HG03064 (cell line): Measurements from ENCODE around the gene KCNH5.

Experiments used
- ATAC-seq: cut with Tn5 transposase; IDR thresholded peaks from one replicate; pipeline ENCODE4 v1.9.1; 2021; ENCODE audit warnings: low read depth; ENCODE audit not compliant: unreplicated experiment

KCNH5 gene

DNA sequence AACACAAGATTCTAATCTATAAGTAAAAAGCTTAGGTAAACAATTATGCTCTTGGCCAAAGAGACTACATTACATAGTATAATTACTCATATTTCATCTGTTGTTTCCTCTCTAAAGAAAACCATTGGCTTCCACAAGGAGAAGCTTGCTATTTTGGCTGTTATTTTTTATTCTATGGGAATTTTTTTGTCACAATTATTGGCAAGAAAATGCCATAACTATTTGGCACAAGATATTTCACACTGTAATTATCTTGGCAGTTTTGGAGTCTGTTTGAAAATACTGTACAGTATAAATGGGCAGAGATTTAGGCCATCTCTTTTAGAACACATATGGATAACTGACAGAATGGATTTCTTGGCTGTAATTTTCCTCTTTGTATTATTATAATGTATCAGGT, 51.2 kb downstream of the KCNH5 start:
- no peak for ATAC-seq

DNA sequence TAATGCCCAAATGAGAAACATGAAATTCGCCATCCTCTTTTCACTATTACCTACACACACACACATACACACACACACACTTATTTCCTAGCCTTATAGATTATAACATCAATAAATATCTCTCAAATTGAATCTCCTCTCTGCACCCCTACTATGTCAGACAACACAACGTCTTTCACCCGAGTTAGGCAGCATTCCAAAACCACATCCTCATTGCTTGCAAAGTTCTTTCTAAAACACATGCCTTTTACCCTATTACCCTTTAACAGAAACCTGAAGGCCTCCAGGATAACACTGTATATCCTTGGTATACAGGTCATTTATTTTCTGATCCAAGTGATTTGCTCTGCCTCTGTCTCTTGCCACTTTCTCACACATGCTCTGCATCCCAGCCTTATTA, 56.3 kb downstream of the KCNH5 start:
- ATAC-seq, result no peak

DNA sequence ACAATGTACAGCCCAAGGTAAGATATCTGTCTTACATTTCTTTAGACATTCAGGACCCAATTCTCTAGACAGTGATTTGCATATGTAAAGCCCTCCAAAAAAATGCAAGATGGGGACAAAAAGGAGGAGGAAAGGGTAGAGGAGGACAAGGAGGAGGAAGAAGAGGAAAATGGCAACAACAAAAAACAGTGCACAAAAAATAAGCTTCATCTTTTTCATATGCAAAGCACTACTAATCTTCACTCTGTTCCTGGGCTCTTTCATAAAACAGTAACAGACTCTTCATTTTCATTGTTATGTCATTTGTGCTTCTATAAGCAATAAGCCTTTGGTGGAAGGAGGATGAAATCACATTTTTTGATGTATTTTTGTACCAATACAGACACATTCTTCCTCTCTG, 61.4 kb downstream of the KCNH5 start:
- no peak for ATAC-seq

DNA sequence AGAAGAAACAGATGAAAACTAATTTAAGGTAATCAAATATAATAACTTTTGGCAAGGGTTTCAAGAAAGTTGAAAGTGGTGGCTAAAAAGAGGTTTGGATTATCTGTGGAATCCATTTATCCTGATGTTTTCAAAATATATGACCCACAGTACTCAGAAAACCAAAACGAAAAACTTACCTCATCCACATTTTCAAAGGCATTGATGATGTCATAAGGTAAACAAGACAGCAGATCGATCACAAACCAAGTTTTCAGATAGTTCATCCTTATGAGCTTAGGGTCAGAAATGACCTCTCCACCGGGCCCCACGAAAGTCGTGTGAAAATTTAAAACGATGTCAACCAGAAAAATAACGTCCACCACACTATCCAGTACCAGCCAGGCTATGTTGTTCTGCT, 64.6 kb downstream of the KCNH5 start:
- ATAC-seq, result no peak

DNA sequence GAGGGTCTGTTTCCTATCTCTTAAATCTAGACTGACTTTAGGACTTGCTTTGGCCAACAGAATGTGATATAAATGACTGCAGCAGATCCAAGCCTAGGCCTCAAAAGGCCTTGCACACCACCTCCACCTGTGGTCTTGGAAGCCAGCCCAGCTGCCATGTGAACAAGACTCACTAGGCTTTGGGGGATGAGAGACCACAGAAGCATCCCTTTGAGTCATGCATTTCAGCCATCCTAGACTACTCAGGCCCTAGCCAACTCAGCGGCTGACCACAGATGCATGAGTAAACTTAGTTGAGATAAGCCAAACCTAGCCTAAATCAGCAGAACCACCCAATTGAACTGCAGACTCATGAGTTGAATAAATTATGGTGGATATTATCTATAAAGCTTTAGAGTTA, 87.7 kb downstream of the KCNH5 start:
- no peak for ATAC-seq

DNA sequence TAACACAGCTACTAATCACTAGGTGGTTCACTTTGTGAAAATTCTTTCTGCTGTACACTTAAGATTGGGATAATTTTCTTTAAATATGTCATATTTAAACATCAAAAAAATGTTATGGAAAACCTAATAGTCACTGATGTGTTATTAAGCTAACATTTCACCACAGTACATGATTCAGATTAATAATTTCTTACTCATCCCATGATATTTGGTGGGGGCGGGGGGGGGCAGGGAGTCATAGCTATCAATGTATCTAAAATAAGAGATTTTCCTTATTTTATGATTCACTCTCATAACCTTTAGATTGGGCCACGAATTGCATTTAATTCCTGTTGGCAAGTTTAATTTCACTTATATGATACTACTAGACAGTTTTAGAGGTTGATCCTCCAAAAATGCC, 88.8 kb downstream of the KCNH5 start:
- no peak for ATAC-seq

DNA sequence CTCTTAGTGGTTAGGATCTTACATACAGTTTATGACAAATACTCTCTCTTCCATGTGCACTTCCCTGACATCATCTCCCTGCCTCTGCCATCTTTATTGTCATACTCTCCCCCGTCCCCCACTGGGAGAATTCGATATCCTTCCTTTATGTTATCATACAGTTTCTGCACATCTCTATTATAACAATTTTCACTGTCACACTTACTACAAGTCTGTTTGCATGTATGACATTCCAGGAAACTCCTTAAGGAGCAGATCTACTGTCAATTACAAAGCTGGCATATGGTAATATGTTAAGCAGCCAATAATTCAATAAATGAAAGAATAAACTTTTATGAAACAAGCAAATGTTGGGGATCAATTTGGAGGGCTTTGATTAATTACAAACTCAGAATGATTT, 91.1 kb downstream of the KCNH5 start:
- ATAC-seq, result no peak

DNA sequence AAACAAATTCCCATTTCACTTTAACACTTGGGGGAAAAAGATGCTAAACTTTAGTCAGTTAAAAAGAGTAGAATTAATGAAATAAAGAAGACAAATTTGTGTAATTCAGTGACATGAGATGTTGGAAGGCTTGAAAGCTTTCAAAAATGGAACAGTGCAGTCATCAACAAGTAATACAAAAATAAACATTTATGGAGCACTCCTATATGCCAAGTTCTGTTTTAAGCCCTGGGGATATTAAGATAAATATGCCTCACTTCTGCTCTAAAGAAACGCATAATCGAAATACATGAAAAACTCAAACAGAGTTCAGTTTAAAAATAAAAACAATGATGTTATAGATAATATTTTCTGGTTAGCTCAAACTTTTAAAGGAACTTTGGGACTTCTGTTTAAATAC, 93.0 kb downstream of the KCNH5 start:
- no peak for ATAC-seq

DNA sequence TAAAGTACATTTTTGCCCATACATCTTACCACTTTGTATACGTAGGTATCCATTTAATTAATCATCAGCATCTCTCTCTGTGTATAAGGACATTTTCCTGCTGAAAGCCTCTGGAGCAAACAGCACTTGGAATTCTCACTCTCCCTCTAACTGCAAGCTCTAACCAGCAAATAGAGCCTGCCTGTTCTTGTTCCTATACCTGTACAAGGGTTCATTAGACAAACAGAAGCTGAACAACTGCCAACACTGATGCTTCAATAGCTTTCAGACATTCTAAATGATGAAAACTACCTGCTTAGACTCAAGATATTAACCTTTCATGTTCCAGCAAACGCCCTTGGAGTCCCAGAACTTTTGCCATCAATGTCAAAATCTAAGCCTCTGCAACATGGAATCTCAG, 98.0 kb downstream of the KCNH5 start:
- ATAC-seq, result no peak

DNA sequence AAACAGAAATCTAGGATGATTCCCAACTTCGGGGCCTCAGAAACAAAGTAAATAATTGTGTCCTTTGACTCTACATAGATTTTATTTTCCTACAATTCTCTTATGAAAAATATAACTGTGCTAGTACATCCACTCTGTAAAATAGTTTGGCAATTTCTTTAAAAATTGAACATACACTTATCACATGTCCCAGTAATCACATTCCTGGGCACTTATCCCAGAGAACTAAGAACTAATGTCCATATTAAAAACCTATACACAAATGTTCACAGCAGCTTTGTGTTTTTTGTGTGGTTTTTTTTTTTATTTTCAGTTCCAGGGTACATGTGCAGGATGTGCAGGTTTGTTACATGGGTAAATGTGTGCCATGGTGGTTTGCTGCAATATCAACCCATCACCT, 99.0 kb downstream of the KCNH5 start:
- ATAC-seq, result no peak

DNA sequence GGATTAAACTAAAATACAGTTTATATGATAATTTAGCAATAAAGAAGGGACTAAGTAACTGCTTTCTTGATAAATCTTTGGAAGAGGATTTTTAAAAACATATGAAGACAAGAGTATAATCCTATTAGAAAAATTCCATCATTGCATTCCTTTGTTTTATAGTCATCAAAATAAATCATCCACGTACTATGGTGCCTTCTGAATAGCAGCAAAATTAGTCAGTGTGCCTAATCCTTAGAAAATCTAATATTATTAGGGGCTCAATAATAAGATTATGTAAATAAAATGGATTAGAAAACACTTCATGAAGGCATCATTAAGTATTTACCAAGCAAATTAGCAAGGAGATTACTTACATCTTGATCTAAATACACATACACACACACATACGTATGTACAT, 102.1 kb downstream of the KCNH5 start:
- no peak for ATAC-seq

DNA sequence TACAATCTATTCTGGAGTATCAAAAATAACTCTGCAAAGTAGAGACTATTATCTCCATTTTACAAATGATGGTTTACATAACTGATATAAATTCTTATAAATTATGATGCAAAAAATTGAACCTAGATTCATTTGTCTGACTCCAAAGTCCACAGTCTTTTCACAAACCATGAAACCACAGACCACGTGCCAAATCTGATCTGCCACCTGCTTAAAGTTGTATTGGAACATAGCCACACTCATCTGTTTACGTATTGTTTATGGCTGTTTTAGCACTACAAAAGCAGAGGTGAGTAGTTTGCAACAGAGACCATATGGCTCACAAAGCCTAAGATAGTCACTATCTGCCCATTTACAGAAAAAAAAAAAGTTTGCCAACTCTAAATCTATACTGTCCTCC, 105.3 kb downstream of the KCNH5 start:
- no peak for ATAC-seq

DNA sequence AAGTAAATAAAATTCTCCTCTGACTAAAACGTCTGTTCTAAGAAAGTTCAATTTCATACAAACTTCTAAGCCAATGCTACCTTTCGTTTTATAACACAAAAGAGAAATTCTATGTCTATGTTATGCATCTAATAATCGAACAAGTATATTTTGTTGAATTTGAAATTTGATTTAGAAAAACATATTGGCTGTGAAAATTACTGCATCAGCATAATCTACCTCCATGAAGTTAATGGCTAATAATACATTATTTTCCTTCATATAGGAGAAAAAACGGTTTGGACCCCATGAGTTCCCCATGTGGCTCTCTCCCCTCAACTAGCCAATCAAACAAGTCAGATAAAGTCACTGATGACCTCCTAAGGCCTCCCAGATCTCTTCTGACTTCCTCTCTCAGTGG, 106.5 kb downstream of the KCNH5 start:
- no peak for ATAC-seq

DNA sequence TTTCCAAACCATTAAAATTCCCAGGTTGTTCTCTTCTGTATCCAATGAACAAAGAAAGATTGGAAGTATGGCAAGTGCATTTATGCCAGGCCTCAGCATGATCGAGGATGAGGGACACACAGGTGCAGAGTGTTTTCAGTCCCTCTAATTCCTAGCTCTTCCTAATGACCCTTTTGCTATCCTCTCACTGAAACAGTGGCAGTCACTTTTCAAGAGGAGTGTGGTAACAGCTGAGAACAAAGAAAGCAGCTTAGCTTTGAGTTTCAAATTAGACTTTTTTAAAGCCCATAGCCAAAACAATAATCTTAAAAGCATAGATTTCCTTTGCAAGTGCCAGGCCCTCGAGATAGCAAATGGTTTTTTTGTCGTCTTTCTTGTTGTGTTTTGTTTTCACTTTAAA, 110.8 kb downstream of the KCNH5 start:
- ATAC-seq, result no peak

DNA sequence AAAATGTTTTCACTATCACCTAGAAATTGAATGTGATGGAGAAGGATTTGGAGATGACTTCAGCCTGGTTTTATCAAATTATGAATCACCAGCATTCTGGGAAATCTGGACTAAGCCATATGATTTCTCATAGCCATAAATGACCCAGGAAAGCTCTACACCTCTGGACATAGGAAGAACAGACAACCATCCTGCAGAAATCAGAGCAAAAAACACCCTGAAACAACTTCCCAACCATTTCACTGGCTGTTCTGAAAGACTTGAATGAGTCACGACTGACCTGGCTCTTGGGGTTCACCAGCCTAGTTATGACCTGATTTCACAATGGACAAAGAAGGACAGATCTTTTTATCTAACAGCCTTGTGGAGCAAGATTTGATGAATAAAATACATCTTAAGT, 123.8 kb downstream of the KCNH5 start:
- no peak for ATAC-seq

DNA sequence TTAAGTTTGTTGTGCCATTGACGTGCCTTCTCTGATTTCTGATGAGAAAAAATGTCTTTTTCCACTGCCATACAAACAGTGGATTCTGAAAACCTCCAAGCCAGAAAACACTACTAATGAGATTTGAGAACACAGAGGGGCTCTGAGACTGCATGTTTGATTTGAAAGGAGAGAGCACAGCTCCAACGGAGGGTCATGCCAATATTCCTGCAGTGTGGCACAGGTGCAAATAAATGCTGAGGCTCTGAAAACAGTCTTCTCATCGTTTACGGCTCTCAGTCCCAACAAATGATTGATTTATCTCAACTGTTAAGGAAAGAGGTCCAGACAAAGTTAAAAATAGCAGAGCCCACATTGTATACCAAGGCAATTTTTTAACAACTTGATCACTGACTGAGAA, 128.7 kb downstream of the KCNH5 start:
- no peak for ATAC-seq

DNA sequence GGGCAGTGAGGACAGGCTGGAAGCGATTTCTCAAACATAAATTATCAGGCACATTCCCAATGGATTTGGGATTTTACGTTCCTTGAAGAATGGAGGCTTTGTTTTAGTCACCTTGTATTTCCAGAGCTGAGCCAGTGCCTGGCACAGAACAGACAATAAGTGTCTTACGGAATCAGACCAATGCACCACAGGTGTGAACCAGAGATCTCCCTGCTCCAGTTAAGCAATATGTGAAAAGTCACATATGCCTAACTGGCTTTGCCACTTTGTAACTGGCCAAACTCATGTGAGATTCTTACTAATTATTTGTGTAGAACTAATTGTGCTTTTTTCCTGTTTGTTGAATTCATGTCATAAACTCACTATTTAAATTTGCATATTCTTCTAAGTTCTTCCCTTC, 130.4 kb downstream of the KCNH5 start:
- no peak for ATAC-seq

DNA sequence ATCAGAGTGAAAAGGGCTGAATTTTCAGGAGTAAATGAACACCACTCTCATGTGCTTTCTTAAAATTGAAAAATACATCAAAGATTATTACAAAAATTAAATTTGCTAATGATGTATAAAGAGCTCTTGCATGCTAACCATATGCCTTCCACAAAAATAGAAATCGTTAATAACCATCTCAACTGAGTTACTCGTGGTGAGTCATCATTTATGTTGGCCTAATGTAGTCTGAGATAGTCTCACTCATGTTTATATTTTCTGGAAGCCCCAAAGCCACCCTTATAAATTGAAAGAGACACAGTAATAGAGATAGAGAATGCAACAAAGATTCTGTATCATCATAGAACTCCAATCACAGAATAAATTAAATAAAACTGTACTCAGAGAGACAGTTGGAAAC, 131.2 kb downstream of the KCNH5 start:
- ATAC-seq, result no peak

DNA sequence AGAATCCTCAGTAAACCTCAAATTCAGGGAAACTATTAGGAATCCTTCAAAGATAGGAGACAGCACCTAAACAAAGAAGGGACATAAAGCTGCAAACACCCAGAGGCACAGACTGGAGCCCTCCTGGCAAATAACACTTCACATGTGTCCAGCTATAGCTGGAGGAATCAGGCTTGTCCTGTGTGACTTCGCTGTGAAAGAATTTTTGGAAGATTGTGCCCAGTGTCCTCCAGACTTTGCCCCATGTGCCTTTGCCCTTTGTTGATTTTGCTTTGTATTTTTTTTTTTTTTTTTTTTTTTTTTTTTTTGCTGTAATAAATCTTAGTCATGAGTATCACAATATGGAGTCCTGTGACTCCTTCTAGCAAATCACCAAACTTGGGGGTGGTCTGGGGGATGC, 136.8 kb downstream of the KCNH5 start:
- ATAC-seq, result no peak

DNA sequence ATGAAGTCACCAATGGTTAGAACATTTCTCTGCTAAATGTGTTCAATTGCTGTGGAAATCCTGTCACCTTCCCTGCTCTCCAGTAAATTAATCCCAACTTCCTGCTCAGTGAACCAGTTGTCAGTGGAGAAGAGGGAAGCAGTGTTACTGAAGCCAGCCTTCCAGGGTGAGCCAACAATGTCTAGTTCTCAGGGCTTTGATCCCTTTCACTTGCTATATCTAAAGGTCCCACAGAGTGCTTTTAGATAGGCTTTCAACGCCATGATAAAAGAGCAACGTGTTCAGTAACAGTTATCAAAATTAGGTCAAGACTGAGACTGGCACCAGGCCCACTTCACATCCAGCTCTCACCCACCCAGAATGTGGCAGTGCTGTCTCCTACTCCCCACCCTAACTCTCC, 139.7 kb downstream of the KCNH5 start:
- no peak for ATAC-seq

DNA sequence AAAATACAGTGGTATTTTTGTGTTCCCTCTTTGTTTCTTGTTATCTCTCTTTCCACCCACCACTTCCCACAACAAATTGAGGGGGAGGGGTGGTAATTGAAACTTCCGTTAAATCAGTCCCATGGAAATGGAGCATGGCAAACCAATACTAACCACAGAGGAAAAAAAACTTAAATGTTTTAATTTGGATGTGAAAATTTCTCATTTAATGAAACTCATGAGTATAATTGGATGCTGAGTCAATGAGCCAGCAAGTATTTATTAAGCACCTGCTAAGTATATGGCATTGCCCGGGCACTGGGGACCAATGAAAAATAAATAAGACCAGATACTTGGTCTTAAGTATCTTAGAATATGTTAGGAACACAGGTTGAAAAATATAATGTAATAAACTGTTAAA, 147.5 kb downstream of the KCNH5 start:
- no peak for ATAC-seq

DNA sequence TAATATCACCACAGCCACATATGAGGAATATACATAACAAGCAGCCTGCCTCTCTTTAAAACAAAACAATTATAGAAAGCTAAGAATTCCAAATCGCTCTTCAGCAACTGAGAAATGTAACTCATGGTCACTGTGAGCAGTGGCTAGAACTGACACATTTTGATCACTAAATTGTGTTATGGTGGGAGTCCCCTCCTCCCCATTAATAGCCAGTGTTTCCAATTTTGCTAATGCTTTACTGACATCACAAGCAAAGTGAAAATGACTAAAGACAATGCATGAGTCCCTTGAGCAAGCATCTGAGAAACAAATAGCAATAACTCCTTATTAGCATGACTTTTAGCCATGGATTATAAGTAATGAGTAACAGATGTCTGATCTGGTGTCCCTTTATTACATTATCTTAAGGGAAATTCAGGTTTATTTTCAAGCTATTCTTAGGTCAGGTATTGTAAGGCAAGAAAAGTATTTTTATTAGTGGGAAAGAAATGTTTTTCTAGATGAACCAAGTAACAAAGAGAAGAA, 148.3 kb downstream of the KCNH5 start:
- no peak for ATAC-seq

DNA sequence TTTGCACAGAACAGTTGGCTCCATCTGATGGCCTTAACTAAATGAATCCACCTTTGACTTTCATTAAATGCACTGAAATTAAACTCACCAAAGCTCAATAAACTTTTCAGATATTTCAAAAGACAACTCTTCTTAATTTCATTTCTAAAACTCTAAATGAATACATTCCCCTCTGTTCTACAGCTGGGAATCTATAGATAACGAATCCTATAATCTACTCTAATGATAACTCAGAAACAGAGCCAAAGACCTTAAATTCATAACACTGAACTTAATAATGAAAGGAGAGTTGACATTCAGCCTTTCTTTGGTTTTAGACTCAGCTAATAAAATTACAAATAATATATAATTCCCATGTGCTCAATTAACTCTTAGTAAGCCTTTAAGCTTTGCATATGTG, 150.5 kb downstream of the KCNH5 start:
- no peak for ATAC-seq

DNA sequence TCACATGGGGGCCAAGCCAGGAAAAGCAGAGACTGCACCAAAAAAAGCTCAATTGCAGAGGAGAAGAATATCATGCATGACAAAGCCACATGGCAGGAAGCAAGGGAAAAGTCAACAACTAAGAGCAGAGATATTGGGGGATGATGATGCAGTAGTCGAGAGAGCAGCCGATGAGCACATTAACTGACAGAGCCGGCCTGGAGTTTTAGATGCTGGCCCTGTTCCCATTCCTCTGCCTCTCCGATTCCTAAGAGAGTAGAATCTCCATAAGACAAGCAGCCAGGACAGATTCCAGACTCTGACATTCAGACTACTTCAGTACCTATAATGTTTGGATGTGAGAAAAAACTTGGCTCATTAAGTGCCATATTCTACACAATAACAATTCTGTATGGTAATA, 155.9 kb downstream of the KCNH5 start:
- ATAC-seq, result no peak
